ENCODE measurements around the gene SLC25A17.
"Not testable (repeated sequence)": the region's sequence is repeated elsewhere in the genome, so short reads cannot be mapped to it uniquely, and the experiment has no call there.

Gene SLC25A17, protein sequence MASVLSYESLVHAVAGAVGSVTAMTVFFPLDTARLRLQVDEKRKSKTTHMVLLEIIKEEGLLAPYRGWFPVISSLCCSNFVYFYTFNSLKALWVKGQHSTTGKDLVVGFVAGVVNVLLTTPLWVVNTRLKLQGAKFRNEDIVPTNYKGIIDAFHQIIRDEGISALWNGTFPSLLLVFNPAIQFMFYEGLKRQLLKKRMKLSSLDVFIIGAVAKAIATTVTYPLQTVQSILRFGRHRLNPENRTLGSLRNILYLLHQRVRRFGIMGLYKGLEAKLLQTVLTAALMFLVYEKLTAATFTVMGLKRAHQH

DNA sequence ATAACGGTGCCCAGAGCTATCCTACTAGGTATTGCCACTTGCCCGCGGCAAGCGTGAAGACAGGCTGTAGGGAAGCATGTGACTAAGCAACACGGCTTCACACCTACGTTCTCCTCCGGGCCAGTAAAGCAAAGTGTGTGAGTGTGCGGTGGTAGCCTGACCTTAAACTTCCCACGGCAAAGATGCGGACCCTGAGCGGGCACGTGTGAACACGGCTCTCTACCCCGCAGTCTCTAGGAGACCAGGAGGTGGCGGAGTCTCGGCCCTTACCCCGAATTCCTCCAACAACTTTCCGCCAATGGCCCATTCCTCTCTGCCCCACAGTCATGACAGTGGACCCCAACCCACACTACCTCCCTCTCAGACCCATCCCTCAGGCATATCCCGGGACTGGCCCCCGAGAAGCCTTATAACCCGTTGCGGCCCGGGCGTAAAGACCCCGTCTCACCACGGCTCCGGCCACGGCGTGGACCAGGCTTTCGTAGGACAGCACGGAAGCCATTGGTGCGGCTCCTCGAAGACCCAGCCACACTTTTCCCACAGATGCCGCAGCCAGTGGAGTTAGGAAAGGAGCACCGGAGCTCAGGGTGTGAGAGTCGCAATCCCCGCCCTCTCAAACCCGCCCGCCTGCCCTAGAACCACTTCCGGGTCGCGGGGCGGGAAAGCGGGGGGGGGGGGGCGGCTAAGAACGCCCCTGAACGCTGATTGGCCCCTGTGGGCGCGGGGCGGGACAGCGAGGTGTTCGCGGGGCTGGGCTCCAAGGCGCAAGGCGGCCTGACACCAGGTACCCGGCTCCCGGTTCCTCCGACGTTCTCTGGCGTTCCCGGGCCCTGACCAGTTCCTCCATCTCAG lies at the start of gene SLC25A17:
TSS of gene SLC25A17 (minus strand) at position 600 of the 852 bp plus-strand sequence. CDS start at position 502, 98 bp downstream.
- DNase-seq = peak; percentile 69

DNA sequence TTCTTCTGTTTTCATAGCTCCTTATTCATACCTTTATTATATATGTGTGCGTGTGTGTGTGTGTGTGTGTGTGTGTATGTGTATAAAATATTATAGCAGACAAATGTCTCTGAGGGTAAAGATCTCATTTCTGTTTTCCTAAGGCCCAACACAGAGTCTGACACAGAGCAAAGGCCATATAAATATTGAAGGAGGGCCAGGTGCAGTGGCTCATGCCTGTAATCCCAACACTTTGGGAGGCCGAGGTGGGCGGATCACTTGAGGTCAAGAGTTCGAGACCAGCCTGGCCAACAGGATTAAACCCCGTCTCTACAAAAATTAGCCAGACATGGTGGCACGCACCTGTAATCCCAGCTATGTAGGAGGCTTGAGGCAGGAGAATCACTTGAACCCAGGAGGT lies 49.2 kb upstream of the SLC25A17 start:
- DNase-seq = not testable (repeated sequence)

DNA sequence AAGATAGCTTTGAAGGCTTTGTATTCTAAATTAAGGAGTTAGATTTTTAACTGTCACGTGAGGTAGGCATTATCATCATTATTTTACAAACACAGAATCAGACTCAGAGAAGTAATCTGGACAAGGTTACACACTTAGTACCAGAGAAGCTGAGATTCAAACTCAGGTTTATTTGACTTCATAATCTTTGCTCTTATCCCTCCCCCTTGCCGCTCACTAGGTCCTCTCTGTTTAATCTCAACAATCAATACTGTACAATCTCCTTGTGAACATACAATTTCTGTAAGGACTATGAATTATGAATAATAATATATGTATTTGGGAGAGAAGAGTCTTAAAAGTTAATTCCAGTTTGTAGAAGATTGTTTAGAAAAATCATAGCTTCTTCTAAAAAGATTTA lies 48.0 kb upstream of the SLC25A17 start:
- DNase-seq = no peak

DNA sequence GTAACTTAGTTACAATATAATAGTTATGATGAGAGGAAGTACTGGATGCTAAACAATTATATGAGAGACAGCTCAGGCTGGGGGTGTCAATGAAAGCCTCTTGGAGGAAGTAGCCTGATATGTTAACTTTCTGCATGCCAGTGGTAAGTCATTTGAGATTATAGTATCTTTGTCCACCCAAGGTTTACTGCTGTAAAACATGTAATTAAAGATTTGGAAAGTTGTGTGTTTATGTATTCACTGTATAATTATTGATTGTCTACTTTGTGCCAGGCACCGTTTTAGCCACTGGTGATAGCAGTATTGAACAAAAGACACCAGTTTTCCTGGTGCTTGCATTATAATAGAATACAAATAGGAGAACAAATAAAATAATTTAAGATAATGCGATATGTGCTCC lies 43.4 kb upstream of the SLC25A17 start:
- DNase-seq = no peak

DNA sequence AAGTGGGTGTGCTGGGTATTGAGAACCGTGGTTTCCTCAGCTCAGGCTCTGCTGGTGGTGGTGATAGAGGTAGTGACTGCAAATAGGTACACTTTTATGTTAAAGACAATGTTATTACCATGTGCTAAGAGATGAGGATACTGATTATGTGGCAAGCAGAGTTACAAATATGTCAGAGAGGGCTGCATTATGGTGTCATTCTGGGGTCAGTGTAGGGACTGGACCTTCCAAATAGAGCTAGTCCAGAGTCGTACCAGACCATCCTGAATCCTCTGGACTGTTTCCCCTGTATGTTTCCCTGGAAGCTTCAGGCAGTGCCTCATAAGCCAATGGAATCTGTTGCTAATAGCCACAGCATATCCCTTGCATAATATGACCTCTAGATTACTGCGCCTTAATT lies 42.9 kb upstream of the SLC25A17 start, which contains the start of gene DNAJB7:
TSS of gene DNAJB7 (minus strand) at position 101 of the 400 bp plus-strand sequence. CDS start 119 bp downstream, outside the sequence.
- no peak for DNase-seq

DNA sequence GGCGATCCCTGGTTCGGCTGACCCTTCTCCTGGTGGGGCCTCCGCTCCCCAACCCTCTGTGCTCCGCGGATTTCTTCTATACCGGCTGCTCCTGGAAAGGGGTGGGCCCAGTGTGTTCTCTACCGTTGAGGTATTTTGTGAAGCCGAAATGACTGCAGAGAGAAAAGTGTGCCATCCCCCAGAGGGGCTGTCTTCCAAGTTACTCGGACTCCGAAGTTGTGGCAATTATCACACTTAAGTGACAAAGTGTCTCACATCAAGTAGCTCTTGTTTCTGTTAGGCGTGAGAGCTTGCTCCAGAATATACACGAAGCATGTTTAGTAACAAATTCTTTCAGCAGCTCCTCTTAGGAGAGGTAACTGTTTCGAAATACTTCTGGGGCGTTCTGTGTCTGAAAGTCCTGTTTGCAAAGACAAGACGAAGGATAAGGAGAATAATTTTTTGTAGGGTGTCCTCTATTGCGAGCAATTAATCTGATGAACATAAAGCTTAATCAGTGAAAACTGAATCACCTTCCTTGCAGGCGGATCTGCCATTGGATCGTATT lies 38.2 kb upstream of the SLC25A17 start:
- DNase-seq = no peak

DNA sequence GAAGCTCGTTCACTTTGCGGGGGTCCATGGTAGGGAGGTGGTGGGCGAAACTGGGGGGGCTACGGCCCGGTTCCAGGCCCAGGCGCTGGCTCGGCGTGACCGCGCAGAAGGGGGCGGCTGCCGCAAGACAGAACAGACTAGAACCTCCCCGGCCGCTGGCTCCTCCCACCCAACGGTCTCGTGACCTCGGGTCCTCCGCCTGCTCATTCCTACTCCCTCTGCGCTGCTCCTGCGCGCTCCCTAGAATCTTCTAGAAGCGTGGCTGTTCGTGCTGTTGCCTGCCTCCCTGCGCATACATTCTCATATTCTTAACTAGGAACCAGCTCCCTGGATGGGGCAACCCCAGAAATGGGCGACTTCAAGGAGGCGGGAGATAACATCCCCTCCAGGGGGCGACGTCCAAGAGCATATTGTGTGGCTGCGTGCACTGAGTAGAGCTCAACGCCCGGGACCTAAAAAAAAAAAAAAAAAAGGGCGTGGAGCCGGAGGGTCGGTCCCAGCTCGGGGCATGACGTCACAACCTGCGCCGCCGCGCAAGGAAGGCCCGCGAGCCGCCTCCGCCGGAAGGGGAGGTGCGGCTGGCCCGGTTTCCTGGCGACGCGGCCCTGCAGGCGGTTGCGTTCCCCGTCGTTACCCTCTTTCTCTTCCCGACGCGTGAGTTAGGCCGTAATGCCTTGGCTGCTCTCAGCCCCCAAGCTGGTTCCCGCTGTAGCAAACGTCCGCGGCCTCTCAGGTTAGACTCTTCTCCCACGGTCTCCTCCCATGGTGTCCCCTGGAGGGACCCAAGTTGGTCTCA lies 37.6 kb upstream of the SLC25A17 start, which contains the start of the genes ST13 and XPNPEP3:
TSS of gene ST13 (minus strand) at position 127 of the 796 bp plus-strand sequence. CDS start at position 28, 99 bp downstream.
TSS of gene XPNPEP3 (plus strand) at position 636 of the 796 bp plus-strand sequence. CDS start at position 670, 34 bp downstream.
- DNase-seq = peak; percentile 85

DNA sequence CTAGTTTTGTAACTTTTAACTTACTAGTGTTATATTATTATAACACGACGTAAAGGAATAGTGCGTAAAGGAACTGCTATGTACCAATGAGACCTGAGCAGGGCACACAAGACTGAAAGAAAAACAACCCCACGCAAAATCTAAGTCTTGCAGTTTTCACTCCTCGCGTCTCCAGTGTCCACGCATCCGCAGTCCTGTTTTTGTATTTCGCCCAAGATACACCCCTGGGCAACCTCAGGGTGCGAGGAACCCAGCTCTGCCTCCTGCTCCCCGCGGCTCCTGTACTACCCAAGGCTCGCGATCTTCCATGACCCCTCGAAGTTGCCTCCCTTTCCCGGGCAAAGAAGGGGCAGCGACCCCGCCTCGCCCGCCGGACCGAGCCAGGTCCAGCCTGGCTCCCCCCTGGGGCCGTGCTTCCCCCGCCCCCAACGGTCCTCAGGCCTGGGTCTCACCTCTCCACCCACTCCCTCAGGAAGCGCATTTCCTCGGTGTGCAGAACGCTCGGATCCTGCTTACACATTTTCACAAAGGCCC lies 36.9 kb upstream of the SLC25A17 start:
- no peak for DNase-seq

DNA sequence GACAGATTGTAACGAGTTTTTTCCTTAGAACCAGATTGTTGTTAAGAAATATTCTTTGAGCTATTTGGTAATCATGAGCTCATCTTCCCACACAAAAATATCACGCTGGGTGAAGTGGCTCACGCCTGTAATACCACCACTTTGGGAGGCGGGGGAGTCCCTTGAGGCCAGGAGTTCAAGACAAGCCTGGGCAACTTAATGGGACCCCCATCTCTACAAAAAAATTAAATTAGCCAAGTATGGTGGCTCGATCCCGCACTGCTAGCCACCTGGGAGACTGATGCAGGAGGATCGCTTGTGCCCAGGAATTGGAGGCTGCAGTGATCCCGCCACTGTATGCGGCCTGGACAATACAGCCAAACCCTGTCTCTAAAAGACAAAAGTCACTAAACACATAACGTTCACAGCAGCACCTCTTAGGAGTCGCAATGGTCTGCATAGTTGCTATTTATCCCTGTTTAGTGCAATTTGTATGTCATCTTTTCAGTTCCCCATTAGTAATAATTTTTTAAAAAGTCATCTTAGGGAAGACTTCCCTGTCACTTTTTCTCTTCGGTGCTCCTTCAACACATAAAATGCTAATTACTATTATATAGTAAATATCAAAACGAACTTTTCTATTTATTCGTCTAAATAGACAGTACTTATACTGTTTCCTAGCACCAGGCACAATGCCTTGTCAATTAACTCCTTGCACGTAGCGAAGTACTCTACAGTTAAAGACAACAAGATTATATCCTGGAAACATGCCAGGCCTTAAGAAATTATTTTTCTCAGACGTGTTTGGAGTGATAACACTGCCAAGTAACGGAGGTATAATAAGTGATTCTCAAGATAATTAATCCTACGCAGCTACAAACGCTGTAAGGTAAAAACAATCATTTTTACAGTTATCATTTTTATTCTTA lies 36.2 kb upstream of the SLC25A17 start:
- DNase-seq = no peak

DNA sequence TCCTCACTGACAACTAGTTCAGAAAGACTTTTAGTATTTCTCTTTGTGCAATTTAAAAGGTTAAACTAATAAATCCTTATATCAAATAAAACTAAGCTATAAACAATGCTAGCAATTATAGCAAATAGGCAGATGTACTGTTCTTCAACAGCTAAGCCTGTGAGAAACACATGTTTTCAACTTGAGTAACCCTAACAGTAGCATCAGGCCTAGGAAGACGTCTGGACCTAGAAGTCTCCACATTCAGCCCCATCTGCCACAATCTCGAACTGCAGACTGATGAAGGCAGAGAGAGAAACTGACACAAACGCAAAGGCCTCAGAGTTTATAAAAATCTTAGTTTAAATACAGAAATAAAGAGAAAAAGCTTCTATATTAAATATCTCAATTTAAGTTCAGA lies 34.8 kb upstream of the SLC25A17 start:
- DNase-seq = no peak

DNA sequence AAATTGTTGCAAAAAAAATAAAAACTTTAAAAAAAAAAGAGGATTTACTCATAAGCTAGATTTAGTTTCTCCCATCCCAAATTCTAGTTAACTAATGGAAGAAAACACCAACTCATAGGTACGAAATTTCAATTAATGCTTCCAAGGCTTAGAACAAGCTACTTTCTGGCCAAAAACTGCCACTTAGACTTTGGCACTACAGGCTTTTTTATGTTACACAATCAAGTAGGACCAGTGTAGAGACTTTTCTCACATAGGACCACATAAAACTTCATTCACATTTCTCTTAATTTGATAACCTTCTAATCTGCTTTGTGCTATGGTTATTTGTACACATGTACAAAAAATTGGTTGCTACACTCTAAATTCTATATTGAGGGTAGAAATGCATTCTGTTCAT lies 34.2 kb upstream of the SLC25A17 start:
- DNase-seq = no peak

DNA sequence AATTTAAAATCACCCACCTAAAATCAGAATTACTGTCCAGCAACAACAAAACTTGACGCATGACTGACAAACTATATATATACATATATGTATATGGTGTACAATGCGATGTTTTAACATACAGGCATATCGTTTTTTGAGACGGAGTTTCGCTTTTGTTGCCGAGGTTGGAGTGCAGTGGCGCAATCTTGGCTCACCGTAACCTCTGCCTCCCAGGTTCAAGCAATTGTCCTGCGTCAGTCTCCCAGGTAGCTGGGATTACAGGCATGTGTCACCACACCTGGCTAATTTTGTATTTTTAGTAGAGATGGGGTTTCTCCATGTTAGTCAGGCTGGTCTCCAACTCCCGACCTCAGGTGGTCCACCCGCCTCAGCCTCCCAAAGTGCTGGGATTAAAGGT lies 26.7 kb upstream of the SLC25A17 start:
- DNase-seq = not testable (repeated sequence)

DNA sequence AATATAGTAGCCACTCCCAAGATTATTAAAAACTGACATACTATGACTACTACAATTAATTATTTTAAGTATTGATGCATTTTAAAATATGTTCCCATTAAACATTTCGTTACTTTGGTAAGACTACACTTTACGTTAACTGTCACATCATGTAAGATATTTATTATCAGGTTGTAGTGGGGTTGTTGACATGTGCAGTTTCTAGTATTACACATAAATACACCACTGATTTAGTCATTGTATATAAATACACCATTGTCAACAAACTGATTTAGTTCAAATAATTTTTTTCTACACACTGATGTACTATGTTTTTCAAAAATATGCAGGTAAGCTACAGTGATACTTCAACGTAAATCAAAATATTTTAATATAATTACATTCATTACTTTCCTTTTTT lies 25.8 kb upstream of the SLC25A17 start:
- DNase-seq = no peak

DNA sequence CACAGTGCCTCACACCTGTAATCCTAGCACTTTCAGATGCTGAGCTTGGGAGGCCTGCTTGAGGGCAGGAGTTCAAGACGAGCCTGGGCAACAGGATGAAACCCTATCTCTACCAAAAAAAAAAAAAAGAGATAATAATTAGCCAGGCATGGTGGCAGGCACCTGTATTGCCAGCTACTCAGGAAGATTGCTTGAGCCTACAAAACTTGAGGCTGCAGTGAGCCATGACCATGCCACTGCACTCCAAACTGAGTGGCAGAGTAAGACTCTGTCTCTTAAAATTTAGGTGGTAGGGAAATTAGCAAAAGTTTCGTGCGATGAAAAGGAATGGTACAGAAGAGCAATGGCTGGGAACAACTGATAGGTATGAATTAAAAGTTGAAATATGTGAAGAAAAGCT lies 19.3 kb upstream of the SLC25A17 start:
- no peak for DNase-seq

DNA sequence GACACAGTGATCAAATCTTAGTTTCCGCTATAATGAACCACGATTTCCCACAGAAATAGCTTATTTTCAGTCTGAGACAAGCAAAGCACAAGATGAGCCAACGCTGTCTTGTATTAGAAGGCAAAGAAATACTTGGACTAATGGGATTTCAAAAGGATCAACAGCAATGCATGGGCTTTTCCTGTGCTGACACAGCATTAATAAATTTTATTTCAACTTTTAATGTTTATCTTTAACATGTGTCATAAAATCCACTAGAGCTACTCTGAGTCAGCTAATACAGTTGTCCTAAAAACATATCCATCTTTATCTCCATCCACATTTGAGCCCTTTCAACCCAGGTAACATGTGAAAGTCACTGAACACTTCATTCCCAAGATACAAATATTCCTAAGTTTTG lies 15.5 kb upstream of the SLC25A17 start:
- no peak for DNase-seq

DNA sequence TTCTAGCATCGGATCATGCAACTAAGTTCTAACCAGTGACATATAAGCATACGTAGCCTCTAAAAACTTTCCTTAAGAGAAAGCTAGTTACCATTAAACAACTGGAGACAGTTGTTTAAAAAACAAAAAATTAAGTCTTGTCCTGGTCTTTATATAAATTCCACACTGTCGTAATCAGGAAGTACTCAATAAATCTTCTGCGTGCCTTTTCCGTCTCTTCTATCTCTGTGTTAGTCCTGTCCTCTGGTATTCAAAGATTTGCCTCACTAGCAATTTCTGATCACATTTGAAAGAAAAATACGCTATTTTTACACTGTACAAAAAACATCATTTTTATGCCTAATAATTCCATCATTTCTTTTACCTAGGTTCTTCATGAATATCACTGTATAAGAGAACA lies 10.0 kb upstream of the SLC25A17 start:
- no peak for DNase-seq

DNA sequence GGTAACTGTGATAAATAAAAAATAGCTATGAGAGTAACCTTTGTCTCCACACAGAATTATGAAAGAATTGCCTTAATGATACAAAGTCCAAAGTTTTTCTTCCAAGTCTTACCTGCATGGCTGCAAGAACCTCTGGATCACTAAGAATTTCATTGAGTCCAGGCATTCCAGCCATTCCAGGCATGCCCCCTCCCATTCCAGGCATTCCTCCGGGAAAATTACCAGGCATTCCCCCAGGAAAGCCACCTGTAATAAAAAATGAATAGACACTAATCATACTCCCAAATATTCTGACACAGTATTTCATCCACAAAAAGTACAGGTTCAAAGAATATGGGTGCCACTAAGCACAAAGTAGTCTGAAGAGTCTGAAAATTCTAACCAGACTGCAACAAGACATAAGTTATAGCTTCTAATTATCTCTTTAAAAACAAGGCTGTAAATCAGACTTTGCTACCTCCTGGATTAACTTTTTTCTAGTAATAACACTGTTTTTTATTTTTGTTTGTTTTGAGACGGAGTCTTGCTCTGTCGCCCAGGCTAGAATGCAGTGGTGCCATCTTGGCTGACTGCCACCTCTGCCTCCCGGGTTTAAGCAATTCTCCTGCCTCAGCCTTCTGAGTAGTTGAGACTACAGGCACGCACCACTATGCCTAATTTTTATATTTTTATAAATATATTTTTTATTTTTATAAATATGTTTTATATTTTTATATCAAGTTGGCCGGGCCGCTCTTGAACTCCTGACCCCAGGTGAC lies 8.0 kb upstream of the SLC25A17 start:
- no peak for DNase-seq

DNA sequence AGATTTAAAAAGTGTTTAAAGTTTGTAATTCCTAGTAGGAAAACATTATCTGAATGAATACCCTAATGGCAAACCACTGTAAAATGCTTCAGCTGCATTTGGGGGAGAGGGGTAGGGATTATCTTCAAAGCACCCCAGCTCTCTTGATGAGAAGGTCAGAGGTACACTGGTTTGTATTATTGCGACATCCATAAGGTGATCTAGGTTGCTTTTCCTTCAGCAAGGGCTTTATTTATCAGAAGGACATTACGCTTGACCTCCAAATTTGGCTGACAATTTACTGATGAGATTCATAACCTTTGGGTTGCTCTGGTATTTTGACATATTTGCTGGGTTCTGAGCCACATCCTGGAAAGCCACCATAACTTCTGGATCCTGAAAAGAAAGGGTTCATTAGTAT lies 7.1 kb upstream of the SLC25A17 start:
- not testable (repeated sequence) for DNase-seq

DNA sequence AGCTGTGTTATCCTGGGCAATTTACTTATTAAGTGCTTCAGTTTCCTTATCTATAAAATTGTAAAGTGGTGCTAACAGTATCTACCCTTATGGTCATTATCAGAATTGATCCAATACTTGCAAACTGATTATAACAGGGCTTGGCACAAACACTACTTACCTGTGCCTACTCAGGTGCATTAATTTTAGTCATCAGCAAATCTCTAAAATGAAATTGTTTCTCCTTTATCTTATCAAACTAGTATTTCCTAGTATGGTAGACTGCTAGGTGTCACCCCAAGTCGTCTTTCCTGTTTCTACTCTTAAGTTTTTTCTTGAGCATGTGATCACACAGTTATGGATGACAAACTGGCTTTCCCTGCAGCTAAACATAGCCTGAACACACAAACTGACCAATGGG lies 4.3 kb upstream of the SLC25A17 start:
- DNase-seq = no peak

DNA sequence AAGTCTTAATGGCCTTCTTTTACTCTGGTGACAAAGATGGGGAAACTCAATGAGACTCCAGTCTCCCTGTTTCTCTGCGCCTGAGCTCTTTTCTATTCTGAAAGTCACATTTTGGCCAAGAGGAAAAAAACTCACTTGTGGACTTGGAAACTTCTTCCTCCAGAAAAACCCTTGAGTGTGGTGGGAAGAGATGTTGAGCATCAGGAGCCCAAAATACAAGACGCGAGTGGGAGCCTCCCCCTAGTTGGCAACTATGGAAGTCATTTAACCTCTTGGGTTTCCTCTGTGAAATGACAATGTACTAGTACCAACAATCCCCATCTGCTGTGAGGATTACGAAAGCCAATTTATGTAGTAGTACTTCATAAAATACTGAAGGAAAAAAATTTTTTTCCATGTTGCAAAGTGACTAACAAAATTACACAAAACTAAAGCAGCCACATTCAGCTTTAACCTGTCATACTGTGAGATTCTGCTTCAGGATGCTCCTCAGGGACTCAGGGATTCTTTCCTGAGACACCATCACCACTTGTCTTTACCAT lies 524 bp upstream of the SLC25A17 start:
- DNase-seq = no peak
